NCI-H526 (cell line): Measurements from ENCODE around the gene PCDHB3.
"Not testable (repeated sequence)": the region's sequence is repeated elsewhere in the genome, so short reads cannot be mapped to it uniquely, and the experiment has no call there.

Experiments
- DNase-seq, 2 experiments: peaks; one replicate each; lab custom pipeline; 2025; lab: John Stamatoyannopoulos, UW

The PCDHB3 gene

GRCh38 chr5:141100243-141100805 lies at the start of gene PCDHB3:
Gene PCDHB3, plus strand, starts transcription at chr5:141100473. Its CDS starts 177 bp downstream, at chr5:141100650.
- peak; percentile 72 to 90 for DNase-seq

- DNase-seq = peak; percentile 71 to 72
Observed at GRCh38 chr5:141050622-141051520, 49.4 kb upstream of the PCDHB3 start, which contains the start of gene PCDHB1. Gene PCDHB1, plus strand, starts transcription at chr5:141051374. Its CDS starts 97 bp downstream, at chr5:141051471.

- DNase-seq = no peak
Observed at GRCh38 chr5:141051521-141051866, 48.8 kb upstream of the PCDHB3 start.

GRCh38 chr5:141077826-141078225 lies 22.4 kb upstream of the PCDHB3 start:
- DNase-seq = no peak

GRCh38 chr5:141082228-141082627 lies 18.0 kb upstream of the PCDHB3 start:
- no peak for DNase-seq

- DNase-seq = peak; percentile 12 to 55
Observed at GRCh38 chr5:141084487-141084989, 15.7 kb upstream of the PCDHB3 start.

- peak; percentile 49 to 75 for DNase-seq
Observed at GRCh38 chr5:141094481-141095262, 5.6 kb upstream of the PCDHB3 start, which contains the start of gene PCDHB2. Gene PCDHB2, plus strand, starts transcription at chr5:141094615. Its CDS starts 176 bp downstream, at chr5:141094791.

- DNase-seq = no peak
Observed at GRCh38 chr5:141095263-141095641, 5.0 kb upstream of the PCDHB3 start.

GRCh38 chr5:141096181-141096580 lies 4.1 kb upstream of the PCDHB3 start:
- not testable (repeated sequence) for DNase-seq

- DNase-seq = not testable (repeated sequence)
Observed at GRCh38 chr5:141096586-141096985, 3.7 kb upstream of the PCDHB3 start.

GRCh38 chr5:141101059-141101458 lies 786 bp downstream of the PCDHB3 start:
- DNase-seq = peak; percentile 16 to 59

GRCh38 chr5:141102070-141102469 lies 1.8 kb downstream of the PCDHB3 start:
- DNase-seq = not testable (repeated sequence)

- DNase-seq = not testable (repeated sequence)
Observed at GRCh38 chr5:141102471-141102870, 2.2 kb downstream of the PCDHB3 start.

- DNase-seq = no peak
Observed at GRCh38 chr5:141105350-141105749, 5.1 kb downstream of the PCDHB3 start.

- no peak for DNase-seq
Observed at GRCh38 chr5:141119250-141119649, 19.0 kb downstream of the PCDHB3 start.

GRCh38 chr5:141121563-141121962 lies 21.3 kb downstream of the PCDHB3 start, which contains the start of gene PCDHB4:
Gene PCDHB4, plus strand, starts transcription at chr5:141121818. Its CDS starts 181 bp downstream, at chr5:141121999.
- DNase-seq = no peak

GRCh38 chr5:141121985-141122384 lies 21.7 kb downstream of the PCDHB3 start:
- DNase-seq = no peak

GRCh38 chr5:141123396-141124135 lies 23.3 kb downstream of the PCDHB3 start:
- not testable (repeated sequence) for DNase-seq

- no peak for DNase-seq
Observed at GRCh38 chr5:141127305-141127704, 27.0 kb downstream of the PCDHB3 start.

GRCh38 chr5:141135030-141135717 lies 34.9 kb downstream of the PCDHB3 start, which contains the start of gene PCDHB5:
Gene PCDHB5, plus strand, starts transcription at chr5:141135206. Its CDS starts 229 bp downstream, at chr5:141135435.
- DNase-seq = peak; percentile 18 to 60
